Suprapubic skin (tissue), 4 donors: ENCODE data around the gene VAMP8.

ENCODE experiments used
- CTCF ChIP-seq, 2 donors: fragments of 200-600 bp in 1 of 2; fragments of 450-650 bp in 1 of 2; sonication (generic) in 1 of 2; IDR thresholded peaks; one replicate each; pipeline ENCODE4 v1.5.1; 2016 to 2019; ENCODE audit warnings: antibody characterized with exemption in 2 of 2, mild to moderate bottlenecking in 1 of 2, moderate library complexity in 1 of 2
- EP300 ChIP-seq: sonication (generic); formaldehyde crosslinking; IDR thresholded peaks from one replicate; pipeline ENCODE4 v1.6.1; 2017; ENCODE audit warnings: antibody characterized with exemption
- POLR2AphosphoS5 ChIP-seq, 3 donors: sonication (generic); formaldehyde crosslinking; IDR thresholded peaks; one replicate each; pipeline ENCODE4 v1.6.1; 2017; ENCODE audit warnings: antibody characterized with exemption in 3 of 3

GRCh38 chr2:85585781-85586105 lies 8.4 kb downstream of the VAMP8 start:
- TF ChIP-seq POLR2AphosphoS5 (IDR thresholded peaks at IDR 0.05): no peak
- TF ChIP-seq CTCF (IDR thresholded peaks at IDR 0.05): no peak
- no peak for TF ChIP-seq EP300
